KOPT-K1 (cell line): Measurements from ENCODE around the gene CYB5RL.
A peak's percentile ranks its signal among the peaks of the same experiment; 100 is the strongest.
"Not testable (repeated sequence)": the region's sequence is repeated elsewhere in the genome, so short reads cannot be mapped to it uniquely, and the experiment has no call there.

Source experiments
- H3K27ac ChIP-seq: fragments of 200-600 bp; sonication (generic); 2 replicates; pipeline ENCODE4 v1.5.1; 2016; ENCODE audit warnings: antibody characterized with exemption, mild to moderate bottlenecking, low read depth, low read length; ENCODE audit not compliant: poor library complexity, severe bottlenecking
- H3K36me3 ChIP-seq: fragments of 200-600 bp; sonication (generic); 2 replicates; pipeline ENCODE4 v1.5.1; 2017; ENCODE audit warnings: antibody characterized with exemption, mild to moderate bottlenecking, low read length, moderate library complexity; ENCODE audit not compliant: insufficient read depth
- H3K9me3 ChIP-seq: fragments of 200-600 bp; sonication (generic); 2 replicates; pipeline ENCODE4 v1.5.1; 2017; ENCODE audit warnings: antibody characterized with exemption, low read length, mild to moderate bottlenecking; ENCODE audit not compliant: insufficient read depth, poor library complexity, severe bottlenecking

CYB5RL gene

DNA sequence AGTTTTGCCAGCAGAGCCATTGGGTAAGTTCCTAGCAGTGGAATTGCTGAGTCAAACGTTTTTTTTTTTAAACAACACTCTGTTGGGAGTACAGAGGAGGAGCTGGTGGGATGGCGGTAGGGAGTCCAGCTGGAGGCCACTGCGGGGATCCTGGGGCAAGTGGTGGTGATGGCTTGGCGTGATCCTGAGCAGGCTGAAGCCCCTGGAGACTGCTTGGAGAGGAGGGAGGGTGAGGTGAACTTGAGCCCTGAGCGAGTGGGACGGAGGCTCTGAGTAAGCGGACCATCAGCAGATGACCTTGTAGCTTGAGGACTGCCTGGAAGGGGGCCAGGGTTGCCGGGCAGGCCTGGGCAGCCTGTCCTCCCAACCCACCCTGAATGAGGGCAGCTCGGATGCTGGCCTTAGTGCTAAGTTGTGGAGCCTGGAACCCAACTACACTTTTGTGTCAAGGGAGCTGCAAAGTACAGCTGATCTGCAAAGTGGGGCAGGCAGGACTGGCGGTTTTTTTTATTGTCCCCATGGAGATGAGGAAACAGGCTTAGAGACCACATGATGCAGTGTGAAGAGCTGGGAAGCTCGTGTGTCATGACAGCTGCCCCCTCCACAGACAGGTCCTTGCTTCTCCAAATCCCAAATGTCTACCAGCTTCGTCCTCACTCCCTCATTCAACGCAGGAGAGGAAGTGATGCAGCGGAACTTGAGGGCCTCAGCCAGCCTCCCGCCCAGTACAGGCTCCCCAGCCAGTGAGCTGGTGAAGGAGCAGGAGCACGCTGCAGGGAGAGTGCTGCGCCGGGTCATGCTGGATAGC, 20.4 kb upstream of the CYB5RL start:
- no peak overlapping the region for H3K27ac ChIP-seq
- H3K36me3 ChIP-seq, result peaks cover 98% of the 10 kb centered on the region
- no peaks in the 10 kb centered on the region for H3K9me3 ChIP-seq

DNA sequence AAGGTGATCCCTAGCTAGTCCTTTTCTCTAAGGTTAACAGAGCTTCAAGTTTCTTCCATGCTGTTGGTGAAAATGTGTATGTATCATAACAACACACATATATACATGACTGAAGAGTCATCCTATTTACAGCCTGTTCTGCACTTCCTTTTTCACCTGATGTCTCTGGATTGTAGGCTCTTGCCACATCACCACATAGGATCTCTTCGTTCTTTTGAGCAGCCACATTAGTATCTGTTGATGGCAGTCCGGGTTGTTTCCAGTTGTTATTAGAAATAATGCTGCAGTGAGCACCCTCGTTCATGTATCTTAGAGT, 19.8 kb upstream of the CYB5RL start:
- Histone ChIP-seq H3K9me3 (no peaks in the 10 kb centered on the region), H3K27ac (no peak overlapping the region), H3K36me3 (peaks cover 98% of the 10 kb centered on the region)

DNA sequence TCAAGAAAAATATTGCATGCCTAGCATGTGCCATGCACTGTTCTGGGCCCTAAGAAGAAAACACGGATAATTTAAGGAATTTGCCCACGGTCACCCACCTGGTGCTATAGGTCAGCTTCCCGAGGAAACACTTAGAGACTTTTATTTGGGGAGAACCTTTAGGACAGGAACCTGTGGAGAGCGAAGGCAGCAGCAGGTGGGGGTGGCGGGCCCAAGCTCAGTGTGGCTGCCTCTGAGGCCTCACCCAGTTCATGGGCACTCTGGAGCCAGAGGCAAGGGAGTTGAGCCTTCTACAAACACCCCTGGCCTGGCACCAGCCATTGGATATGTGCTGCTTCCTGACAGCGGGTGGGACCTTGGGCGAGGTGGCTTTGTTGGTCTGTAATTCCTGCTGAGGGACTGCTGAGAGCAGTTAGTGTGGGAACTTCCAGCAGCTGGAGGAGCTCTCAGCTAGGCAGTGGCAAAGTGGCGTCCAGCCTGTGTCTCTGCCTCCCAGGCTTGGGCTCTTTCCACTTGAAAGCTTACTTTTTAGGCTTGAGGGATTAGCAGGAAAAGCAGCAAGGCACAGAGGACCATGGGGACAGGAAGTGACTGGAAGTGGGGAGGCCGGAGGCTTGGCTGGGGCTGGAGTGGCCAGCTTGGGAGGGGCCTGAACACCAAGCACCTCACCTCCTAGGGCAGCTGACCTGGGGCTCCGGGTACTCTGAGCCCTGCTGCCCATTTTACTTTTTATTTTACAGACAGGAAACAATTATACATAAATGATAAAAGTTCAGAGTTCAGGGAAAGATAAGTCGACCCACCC, 19.3 kb upstream of the CYB5RL start:
- Histone ChIP-seq H3K36me3 (peaks cover 98% of the 10 kb centered on the region), H3K27ac (no peak overlapping the region), H3K9me3 (no peaks in the 10 kb centered on the region)

DNA sequence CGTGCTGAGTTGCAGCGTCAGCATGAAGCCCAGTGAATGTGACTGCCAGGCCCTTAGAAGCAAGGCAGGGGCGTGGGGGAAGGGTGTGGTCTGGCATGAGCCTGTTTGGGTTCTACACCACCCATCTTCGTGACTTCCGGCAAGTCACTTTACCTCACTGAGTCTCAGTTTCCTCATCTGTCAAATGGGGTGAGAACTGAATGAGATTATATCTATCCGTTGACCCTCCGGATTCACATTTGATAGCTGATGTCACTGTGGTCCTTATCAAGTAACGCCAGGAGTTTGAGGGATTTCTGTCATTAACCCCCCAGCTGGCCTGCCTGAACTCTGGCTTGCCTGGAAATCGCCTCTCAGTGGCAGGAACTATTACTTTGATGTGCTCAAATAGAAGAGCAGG, 15.7 kb upstream of the CYB5RL start:
- Histone ChIP-seq H3K36me3 (peaks cover 100% of the 10 kb centered on the region), H3K9me3 (no peaks in the 10 kb centered on the region), H3K27ac (no peak overlapping the region)

DNA sequence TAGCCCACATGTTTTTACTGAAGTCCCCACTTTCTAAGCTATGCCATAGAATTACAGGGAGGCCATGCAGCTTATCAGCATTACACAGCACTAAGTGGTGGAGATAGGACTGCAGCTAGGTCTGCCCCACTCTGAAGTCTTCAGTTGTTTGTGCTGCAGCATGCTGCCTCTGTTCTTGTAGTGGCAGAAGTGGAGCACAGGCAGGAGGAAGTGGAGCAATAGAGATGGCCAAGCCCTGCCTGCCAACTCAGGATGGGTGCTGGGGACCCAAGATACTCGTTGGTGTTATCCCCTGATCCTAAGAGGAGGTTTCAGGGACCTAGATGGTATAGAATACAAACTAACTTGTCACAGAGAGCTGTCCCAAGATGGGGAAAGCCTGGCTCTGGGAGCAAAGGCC, 13.0 kb upstream of the CYB5RL start:
- Histone ChIP-seq H3K36me3 (peaks cover 100% of the 10 kb centered on the region), H3K27ac (no peak overlapping the region), H3K9me3 (no peaks in the 10 kb centered on the region)

DNA sequence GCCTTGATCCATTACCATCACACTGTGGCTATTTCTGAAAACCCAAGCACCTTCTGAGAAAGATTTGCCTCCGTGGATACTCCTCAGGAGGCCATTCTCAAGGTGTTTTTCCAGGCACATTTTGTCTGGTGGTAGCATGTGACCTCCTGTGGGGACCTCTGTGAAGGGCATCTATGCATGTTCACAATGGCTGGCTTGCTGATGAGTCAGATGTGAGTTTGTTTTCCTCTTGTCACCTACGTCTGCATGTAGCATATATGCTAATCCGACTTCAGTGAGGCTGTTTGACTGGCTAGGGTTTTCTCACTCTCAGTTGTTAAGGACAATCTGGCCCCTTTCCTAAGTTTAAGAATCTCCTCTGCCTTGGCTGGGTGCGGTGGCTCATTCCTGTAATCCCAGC, 8.1 kb upstream of the CYB5RL start:
- H3K9me3 ChIP-seq, H3K27ac ChIP-seq: not testable (repeated sequence)
- peaks cover 95% of the 10 kb centered on the region for H3K36me3 ChIP-seq

DNA sequence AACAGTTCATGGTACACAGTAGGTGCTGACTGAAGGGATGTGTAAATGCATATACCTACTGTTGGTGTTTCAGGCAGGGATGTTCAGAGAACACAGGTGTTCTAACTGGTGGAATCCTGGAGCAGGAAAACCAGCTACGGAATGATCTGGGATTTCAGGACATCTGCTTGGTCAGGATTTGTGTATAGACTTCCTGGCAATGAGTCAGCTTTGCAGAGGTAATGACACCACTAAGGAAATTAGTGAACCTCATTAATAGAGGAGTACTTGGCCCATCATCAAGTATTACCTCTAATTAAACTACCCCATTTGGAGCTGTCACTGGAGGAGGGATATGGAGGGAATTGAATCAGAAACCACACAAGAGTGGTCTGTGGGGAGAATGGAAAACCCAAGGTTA, 7.5 kb upstream of the CYB5RL start:
- no peaks in the 10 kb centered on the region for H3K9me3 ChIP-seq
- H3K27ac ChIP-seq, result no peak overlapping the region
- H3K36me3 ChIP-seq, result peaks cover 95% of the 10 kb centered on the region

DNA sequence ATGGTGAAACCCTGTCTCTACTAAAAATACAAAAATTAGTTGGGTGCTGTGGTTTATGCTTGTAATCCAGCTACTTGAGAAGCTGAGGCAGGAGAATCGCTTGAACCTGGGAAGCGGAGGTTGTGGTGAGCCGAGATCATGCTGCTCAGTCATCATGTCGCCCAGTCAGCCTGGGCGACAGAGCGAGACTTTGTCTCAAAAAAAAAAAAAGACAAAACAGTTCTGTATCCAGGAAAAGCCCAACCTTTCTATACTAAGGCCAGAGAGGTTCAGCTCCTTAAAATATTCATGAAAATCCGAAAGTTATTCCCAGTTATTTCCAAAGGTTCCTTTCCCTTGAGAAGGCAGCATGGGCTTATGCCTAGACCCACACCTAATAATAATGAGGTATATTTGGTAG, 4.4 kb upstream of the CYB5RL start:
- no peaks in the 10 kb centered on the region for H3K9me3 ChIP-seq
- H3K36me3 ChIP-seq, result peaks cover 65% of the 10 kb centered on the region
- H3K27ac ChIP-seq, result no peak overlapping the region

DNA sequence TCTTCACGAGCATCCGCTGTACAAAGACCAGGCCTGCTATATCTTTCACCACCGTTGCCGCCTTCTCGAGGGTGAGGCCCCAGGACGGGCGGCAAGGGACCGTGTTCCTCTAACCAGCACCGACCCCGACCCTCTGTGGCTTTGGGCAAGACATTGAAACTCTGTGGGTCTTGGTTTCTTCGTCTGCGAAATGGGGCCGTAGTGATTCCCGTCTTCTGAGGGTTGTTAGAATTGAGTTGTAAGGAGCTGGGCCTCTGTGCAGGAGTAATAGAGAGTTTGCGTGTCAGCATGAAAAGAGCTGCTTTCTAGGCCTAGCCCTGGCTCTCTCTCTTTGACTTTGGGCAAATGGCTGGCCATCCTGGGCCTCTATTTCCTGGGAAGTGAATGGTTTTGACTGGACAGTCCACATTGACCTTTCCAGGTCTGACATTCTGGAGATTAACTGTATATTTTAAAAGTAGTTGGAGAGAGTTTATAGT, 728 bp upstream of the CYB5RL start:
- Histone ChIP-seq H3K27ac (peak overlapping the region; percentile 76), H3K36me3 (peaks cover 34% of the 10 kb centered on the region), H3K9me3 (no peaks in the 10 kb centered on the region)

DNA sequence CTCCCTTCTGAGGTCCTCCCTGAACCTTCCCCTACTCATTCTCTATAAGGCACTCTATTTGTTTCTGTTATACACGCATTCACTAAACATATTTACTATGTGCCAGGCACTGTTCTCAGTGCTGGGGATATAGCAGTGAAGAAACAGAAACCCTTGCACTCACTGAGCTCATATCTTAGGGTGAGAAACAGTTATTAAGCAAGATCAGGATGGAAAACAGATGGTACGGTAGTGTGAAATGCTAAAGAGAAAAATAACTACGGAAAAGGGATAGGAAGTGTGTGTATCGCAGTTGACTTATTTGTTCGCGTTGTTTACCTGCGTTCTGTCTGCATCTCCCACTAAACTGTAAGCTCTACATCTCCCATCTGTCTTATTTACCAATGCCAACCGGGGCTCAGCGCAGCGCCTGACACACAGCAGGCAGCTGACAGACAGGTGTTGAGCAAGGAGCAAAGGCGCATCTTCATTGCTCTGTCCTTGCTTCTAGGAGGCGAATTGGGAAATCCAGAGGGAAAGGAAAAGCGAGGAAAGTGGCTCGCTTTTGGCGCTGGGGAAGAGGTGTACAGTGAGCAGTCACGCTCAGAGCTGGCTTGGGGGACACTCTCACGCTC, 572 bp downstream of the CYB5RL start:
- Histone ChIP-seq H3K9me3 (no peaks in the 10 kb centered on the region), H3K27ac (peak overlapping the region; percentile 76), H3K36me3 (peaks cover 34% of the 10 kb centered on the region)

DNA sequence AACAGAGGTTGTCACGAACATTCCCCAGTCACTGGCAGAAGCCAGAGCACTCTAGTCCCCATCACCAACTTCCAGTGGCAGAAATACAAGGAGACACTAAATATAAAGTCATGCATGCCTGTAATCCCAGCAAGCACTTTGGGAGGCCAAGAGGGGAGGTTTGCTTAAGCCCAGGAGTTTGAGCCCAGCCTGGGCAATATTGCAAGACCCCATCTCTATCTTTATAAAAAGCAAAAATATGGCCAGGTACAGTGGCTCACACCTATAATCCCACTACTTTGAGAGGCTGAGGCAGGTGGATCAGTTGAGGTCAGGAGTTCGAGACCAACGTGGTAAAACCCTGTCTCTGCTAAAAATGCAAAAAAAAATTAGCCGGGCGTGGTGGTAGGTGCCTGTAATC, 6.4 kb downstream of the CYB5RL start:
- Histone ChIP-seq H3K9me3 (no peaks in the 10 kb centered on the region), H3K27ac (no peak overlapping the region), H3K36me3 (peaks cover 40% of the 10 kb centered on the region)

DNA sequence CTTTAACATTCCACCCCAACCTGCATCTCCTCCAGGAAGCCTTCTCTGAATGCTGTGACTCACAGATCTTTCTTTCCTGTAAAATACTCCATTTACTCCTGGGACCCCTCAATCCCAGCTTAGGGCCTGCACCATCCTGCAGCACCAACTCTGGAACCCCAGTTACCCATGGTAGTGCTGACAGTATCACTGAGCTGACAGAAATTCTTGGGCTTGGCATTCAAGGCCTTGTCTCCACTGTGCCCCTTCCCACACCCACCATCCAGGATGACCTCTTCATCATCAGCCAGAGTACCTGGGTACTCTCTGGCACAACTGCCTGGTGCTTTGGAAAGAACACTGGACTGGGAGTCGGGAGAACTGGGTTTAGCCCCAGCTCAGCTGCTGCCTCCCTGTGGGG, 8.3 kb downstream of the CYB5RL start:
- H3K9me3 ChIP-seq, result no peaks in the 10 kb centered on the region
- H3K36me3 ChIP-seq, result peaks cover 51% of the 10 kb centered on the region
- H3K27ac ChIP-seq, result no peak overlapping the region

DNA sequence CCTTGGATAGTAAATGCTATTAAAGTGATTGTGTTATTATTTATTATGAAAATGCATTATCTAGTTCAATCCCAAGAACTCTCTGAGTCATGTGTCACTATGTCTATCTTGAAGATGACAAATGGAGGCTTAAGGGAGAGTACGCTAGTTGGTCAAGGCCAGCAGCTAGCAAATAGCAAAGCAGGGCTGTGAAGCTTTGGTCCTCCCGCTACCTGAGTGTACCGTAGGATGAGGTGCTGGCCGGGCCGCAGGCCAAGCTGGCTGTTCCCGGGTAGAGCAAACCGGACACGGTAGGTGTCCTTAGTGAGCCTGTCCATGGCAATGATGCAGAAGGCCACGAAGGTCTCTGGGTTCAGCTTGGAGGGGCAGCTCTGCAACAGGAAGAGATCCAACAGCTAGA, 9.3 kb downstream of the CYB5RL start:
- Histone ChIP-seq H3K36me3 (peaks cover 48% of the 10 kb centered on the region), H3K9me3 (no peaks in the 10 kb centered on the region), H3K27ac (no peak overlapping the region)

DNA sequence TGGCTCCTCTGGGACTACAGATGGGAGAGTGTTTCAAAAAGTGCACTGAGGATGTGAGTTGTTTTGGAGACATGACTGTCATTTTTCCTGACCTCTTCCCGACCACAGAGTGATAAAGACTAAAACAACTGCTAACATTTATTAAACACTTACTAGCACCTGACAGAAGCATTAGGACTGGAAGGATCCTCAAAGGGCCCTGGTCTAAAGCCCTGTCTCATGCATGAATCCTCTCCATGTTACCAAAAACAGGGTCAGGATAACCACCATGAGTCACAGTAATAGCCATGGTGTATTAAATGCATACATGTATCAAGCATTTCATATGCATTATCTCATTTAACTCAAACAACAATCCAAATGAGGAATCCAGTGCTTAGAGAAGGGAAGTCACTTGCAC, 11.5 kb downstream of the CYB5RL start:
- no peaks in the 10 kb centered on the region for H3K9me3 ChIP-seq
- H3K27ac ChIP-seq, result no peak overlapping the region
- peaks cover 33% of the 10 kb centered on the region; the same call in 1 of the 2 replicates for H3K36me3 ChIP-seq

DNA sequence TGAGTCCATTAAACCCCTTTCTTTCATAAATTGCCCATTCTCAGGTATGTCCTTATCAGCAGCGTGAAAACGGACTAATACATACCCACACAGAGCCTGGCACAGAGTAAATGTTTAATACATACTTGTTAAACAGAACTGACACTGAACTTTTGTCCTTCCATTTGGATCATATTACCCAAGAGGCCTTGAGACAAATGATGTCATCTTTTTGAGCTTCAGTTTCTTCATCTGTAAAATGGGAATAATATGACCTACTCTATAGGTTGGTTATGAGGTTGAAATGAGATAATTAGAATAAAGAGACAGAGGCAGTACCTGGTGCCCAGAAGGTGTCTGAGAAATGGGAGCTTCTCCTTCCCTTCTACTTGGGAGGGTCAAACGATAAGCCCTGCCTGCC, 13.8 kb downstream of the CYB5RL start:
- Histone ChIP-seq H3K9me3 (no peaks in the 10 kb centered on the region), H3K27ac (no peak overlapping the region), H3K36me3 (peaks cover 26% of the 10 kb centered on the region; the same call in 1 of the 2 replicates)
